Right renal pelvis (tissue), 4 donors: ENCODE data around the gene S100A5. TPM values are rescaled to one million over a fixed set of nuclear protein-coding genes. Genes with fewer than 3 reads are reported as not detected.
"Not testable (repeated sequence)": the region's sequence is repeated elsewhere in the genome, so short reads cannot be mapped to it uniquely, and the experiment has no call there.

Source experiments
- DNase-seq, 4 donors: peaks; one replicate each; pipeline ENCODE4 v3.0.0-alpha.2; 2013; ENCODE audit warnings: low read depth in 4 of 4, low spot score in 3 of 4, missing footprints in 1 of 4
- polyA plus RNA-seq, 4 donors: library from polyadenylated mRNA; unstranded; fragments of 120-200 nt; gene quantifications; one replicate each; pipeline ENCODE4 v1.2.1, GENCODE V29; 2013; ENCODE audit not compliant: insufficient read length in 4 of 4

S100A5 gene, protein sequence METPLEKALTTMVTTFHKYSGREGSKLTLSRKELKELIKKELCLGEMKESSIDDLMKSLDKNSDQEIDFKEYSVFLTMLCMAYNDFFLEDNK
- 1 to 10 TPM in 1 of 4 donors, under 1 TPM in 3; 0.70 to 1.1 (median 0.89) TPM for polyA plus RNA-seq

DNA sequence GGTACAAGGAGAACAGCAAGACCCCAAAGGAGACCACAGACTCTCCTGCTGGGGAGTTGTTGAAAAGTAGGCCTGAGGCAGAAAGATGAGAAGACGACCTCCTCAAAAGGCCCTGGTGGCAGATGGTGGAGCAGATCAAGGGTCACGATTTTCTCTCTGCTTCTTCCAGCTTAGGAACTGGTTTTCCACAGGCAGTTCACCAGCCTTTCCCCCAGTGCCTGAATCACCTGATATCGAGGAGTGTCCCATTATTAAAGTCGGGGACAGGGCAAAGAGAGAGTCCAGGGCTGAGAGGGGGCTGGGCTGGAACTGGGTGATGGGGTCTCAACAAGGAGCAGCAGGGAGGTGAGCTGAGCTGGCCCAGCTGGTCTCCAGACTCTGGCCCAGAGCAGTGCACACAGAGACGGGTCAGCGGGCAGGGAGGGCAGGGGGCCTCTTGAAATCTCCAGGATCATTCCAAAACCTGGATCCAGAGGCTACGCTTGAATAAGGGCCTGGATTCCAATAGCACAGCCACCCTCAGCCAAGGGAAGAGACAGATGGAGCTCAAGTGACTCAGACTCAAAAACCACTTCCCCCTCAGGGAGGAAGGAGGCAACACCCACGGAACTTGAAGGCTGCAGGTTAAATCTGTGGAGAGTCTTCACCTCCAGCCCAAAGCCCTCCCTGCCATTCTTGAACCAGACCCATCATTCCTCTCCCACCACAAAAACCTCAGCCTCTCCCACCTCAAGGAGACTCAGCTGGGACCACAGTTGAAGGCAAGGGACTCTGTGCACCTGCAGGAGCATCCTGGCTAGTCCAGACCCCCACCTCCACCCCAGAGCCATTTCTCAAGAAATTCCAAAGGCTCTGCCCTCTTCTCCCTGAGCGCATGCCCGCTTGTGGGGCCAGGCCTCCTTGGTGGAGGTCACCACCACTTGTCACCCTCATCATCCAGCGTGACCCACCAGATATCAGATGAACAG, at the start of gene S100A5:
Gene S100A5, minus strand, starts transcription at position 541 of the 968 bp plus-strand sequence. CDS start 743 bp downstream, outside the sequence.
- DNase-seq: no peak

DNA sequence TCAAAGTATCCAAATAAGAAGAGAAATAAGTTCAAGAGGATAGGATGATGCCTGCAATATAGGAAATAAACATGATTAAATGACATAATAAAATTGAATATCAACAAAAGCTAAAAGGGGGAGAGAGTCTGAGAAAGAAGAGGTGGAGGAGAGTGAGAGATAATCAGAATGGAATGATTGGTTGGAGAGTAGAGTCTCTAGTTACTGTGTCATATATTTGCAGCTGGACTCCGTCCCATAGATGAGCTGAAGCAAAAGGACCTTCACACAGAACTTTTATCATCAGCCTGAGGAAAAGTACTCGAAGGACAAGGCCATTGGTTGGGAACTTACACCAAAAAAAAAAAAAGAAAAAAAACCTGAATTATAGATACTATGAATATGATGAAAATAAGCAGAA, 47.7 kb upstream of the S100A5 start:
- DNase-seq: no peak

DNA sequence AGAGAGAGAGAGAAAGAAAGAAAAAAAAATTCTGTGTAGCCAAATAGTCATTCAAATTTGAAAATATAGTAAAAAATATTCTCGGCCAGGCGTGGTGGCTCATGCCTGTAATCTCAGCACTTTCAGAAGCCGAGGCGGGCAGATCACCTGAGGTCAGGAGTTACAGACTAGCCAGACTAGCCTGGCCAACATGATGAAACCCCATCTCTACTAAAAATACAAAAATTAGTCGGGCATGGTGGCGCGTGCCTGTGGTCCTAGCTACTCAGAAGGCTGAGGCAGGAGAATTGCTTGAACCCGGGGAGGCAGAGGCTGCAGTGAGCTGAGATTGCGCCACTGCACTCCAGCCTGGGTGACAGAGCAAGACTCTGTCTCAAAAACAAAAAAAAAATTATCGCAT, 47.3 kb upstream of the S100A5 start:
- DNase-seq: not testable (repeated sequence)

DNA sequence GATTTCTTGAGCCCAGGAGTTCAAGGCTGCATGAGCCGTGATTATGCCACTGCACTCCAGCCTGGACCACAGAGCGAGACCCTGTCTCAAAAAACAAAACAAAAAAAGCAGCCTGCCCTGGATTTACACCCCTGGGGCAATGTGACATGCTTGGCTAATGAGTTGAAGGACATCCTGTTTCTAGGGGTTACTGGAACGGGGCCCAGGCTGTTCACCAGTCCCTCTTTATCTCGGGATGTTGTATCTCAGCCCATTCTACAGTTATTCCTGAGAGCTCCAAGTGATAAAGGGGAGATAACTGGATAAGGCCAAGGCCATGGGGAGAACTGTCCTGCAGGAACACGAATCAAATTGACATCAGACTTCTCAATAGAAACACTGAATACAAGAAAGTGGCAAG, 46.6 kb upstream of the S100A5 start:
- no peak for DNase-seq

DNA sequence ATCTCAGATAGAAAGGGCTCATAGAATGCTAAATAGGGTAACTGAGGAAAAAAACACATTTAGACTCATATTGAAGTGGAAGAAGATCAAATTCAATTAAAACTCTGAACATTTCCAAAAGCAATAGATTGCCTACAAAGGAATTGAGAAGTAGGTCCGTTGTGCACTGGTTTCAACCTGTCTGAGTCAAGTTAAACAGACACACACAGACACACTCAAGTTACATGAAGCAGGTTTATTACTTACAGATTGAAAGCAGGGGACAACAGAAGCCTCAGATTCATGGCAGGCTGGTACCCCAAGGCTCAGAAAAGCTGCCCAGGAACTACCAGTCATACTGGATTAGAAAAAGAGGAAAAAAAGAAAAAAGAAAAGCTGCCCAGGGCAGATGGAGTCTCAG, 45.6 kb upstream of the S100A5 start:
- no peak for DNase-seq

DNA sequence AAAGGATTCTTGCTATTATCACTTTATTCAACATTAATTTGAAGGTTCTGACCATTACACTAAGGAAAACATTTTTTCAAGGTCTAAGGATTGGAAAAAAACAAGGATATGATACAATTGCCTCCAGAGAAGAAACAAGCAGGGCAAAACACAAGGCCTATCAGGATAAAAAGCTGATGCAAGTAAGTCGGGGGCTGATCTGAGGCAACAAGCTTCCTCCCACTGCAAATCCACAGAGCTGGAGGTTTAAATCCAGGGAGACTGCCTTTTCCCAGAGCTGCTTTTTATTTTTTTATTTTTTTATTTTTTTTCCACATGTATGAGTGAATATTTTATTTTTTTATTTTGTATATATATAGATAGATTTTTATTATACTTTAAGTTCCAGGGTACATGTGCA, 44.3 kb upstream of the S100A5 start:
- no peak for DNase-seq

DNA sequence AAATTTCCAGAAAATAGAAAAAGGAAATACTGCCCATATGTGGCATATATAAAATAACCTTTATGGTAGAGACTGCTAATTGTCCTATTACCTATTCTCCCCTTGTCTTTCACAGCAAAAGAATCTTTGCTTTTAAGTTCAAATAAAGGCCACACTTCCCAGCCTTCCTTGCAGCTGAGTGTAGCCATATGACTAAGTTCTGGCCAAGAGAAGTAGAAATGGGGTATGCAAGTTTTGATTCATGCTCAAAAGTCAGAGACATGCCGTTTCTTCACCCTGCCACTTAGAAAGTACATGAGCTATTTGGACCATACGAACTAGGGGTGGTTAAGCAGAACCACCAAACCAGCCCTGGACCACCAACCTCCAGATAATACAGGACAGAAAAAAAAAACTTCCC, 43.2 kb upstream of the S100A5 start:
- no peak for DNase-seq

DNA sequence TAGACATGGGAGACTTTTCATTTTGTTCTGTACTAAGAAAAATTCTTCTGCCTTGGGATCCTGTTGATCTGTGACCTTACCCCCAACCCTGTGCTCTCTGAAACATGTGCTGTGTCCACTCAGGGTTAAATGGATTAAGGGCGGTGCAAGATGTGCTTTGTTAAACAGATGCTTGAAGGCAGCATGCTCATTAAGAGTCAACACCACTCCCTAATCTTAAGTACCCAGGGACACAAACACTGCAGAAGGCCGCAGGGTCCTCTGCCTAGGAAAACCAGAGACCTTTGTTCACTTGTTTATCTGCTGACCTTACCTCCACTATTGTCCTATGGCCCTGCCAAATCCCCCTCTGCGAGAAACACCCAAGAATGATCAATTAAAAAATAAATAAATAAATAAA, 42.8 kb upstream of the S100A5 start:
- not testable (repeated sequence) for DNase-seq

DNA sequence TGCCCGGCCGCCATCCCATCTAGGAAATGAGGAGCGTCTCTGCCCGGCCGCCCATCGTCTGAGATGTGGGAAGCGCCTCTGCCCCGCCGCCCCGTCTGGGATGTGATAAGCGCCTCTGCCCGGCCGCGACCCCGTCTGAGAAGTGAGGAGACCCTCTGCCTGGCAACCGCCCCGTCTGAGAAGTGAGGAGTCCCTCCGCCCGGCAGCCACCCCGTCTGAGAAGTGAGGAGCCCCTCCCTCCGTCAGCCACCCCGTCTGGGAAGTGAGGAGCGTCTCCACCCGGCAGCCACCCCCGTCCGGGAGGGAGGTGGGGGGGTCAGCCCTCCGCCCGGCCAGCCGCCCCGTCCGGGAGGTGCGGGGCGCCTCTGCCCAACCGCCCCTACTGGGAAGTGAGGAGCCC, 42.1 kb upstream of the S100A5 start:
- DNase-seq: not testable (repeated sequence)

DNA sequence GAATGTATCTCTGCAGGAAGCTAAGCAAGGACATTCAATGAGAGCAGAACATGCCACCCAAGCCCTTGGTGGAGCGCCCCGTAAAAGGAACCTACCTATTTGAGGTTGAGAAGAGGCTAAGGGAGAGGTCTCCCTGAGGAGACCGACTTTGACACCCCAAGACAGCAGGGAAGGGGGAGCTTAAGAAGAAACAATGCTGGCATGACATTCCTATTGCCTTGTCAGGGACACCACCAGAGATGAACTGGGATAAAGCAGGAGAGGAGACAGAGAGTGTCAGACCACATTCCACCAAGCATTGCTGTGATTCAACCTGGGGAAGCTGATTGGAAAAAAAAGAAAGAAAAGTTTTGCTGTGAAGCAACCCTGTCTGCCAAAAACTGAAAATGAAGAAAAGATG, 38.2 kb upstream of the S100A5 start:
- DNase-seq: no peak

DNA sequence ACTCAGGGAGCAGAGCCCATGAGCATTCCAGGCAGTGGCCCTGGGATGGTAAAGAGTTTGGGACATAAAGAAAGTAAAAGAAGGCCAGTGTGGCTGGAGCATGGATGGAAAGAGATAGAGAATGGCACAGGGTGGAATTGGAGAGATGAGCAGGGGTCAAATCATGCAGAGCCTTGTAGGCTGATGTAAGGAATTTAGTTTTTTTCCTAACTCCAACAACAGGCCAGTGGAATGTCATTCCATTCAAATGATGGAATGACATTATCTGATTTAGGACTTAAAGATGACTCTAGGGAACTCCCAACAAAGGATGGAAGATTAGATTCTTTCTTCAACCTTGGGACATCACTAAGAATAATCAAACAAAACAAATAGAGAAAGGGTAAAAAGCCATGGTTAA, 37.8 kb upstream of the S100A5 start:
- DNase-seq: no peak

DNA sequence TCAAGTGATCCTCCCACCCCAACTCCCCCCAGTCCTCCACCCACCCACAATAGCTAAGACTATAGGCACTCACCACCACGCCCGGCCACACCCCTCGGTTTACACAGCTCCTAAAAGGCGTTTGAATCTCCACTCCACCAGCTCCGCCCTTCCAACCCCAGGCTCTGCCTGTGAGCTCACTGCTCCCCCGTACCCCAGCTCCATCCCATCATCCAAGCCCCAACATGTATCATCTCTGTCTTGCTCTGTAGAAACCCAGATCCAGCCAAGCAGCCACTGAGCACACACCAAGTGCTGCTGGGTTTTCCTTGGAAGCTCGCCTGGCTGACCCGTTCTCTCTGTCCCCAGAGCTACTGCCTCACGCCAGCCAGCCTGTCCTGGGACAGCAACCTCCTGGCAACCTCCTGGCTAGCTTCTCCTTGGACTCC, 36.9 kb upstream of the S100A5 start:
- no peak for DNase-seq

DNA sequence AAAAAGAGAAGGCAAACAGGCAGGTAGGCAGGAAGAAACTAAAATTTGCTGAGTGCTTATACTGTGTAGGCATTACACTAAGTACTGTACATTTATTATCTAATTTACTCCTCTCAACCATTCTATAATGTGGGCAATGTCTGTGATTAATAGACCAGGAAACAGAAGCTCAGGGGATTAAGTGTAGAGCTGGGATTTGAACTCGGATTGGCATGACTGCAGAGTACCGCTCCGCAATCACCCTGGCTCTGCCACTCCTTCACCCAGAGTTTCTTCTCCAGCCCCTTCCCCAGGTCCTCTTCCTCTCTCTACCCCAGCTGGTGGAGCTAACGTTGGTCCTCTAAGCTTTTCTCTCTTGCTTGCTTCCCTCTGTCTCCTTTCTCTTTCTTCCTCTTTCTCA, 36.4 kb upstream of the S100A5 start:
- DNase-seq: no peak

DNA sequence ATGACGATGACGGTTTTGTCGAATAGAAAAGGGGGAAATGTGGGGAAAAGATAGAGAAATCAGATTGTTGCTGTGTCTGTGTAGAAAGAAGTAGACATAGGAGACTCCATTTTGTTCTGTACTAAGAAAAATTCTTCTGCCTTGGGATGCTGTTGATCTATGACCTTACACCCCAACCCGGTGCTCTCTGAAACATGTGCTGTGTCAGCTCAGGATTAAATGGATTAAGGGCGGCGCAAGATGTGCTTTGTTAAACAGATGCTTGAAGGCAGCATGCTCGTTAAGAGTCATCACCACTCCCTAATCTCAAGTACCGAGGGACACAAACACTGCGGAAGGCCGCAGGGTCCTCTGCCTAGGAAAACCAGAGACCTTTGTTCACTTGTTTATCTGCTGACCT, 34.8 kb upstream of the S100A5 start:
- DNase-seq: not testable (repeated sequence)

DNA sequence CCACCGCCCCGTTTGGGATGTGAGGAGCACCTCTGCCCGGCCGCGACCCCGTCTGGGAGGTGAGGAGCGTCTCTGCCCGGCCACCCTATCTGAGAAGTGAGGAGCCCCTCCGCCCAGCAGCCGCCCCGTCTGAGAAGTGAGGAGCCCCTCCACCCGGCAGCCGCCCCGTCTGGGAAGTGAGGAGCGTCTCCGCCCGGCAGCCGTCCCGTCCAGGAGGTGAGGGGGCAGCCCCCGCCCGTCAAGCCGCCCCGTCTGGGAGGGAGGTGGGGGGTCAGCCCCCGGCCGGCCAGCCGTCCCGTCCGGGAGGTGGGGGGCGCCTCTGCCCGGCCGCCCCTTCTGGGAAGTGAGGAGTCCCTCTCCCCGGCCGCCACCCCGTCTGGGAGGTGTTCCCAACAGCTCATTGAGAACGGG, 34.4 kb upstream of the S100A5 start:
- DNase-seq: not testable (repeated sequence)

DNA sequence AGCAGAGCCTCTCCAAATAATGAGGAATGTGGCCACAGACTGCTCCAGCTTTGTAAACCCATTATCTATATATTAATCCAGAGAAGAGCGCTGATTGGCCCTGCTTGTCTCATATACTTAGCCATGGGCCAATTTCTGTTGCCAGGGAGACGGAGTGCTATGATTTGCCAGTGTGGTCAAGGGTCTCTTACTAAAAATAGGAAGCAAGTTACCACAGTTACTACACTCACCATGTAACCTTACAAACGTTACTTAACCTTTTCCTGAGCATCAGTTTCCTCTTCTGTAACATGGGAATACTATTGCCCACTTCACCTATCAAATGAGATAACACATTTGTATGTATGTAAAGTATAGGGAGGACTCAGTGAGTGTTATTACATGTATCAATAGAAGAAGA, 32.6 kb upstream of the S100A5 start:
- DNase-seq: no peak

DNA sequence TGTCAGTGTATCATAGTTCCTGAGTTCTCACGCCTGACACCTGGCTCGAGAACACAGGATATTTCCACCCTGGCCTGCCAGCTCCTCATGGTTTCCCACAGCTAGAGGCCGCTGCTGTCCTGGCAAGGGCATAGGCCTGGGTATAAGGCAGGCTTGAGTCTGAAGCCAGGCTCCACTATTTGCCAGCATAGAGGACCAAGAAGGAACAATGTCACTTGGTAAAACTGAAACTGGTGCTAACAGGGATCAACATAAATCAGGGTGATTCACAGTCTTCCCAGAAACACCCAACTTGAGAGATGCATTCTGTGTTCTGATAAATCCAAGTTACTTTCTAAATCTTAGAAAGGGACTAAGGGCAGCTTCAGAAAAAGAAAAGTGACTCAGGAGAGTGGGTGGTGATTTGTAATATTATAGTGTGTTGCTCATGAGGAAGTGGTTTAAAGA, 31.9 kb upstream of the S100A5 start:
- no peak for DNase-seq

DNA sequence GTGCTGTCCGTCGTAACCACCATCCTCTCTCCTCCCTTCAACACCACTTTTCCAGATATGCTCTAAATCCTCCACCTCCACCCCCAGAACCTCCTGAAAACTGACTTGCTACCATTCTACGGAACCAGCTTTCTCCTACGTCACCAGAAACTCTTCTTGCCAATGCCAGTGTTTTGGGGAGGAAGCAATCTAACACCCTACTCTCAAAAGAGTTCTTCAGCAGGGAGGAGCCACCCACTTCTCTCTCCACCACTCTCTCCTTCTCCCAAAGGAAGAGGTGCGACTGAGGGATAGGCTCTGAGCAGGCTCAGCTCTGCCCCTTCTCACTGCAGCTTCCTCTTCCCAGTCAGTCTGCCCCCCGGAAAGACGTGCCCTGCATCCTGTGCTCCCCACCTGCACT, 31.0 kb upstream of the S100A5 start:
- DNase-seq: no peak

DNA sequence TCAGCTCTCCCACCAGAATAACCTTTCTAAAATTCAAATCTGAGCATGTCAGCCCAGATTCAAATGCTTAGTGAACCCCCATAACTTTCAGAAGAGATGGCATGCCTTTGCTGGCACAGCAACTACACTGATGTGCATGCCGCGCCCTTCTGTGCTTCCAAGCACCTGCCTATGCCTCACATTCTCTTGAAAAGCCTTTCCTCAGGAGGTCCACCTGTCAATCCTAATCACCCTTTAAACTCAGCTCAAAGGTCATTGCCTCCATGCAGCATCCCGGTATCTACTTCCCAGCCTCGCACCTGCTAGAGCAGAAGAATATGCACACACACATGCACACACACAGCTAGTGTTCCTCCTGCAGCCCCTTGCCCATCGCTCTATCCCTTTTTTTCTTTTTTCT, 30.1 kb upstream of the S100A5 start:
- DNase-seq: no peak

DNA sequence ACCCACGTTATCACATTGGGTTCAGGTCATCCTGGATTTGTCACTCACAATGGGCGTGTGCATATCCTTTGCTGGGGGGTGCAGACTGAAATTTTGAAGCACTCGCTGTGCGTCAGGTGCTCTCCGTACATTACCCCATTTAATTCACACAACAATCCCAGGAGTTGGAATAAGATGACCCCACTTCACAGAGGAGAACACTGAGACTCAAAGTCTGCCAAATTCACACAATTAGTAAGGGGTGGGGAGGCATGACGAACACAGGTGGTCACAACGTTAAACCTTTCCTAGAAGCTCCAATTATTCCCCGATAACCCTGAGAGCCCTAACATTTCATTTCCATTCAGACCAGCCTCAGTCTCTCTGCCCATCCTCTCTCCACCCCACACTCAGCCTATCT, 28.7 kb upstream of the S100A5 start:
- no peak for DNase-seq

DNA sequence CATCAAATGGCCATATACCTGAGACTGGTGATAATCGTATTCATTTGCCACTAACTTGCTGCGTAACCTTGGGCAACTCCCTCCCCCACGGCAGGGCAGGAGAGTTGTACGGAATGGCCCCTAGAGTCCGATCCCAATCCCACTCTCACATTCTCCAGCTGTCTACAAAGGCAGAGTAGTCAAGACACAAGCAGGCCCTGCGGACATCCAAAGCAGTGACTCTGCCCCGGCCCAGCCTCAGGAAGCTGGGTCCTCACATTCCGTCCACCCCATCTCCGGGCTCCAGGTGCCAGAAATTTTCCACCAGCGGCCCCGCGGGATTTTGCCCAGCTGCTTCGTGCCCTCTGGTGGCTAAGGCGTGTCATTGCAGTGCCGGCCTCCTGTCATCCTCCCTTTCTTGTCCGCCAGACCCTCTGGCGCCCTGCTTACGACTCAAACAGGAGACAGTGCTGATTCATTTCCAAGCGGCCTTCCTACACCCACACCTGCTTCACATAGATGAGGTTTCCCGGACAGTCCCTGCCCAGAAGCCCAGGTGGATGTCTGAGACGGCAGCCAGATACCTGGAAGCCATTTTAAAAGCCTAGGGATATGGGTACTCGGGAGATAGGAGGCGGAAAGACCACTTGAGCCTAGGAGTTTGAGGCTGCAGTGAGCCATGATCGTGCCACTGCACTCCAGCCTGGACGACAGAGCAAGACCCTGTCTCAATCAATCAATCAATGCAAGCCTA, 27.8 kb upstream of the S100A5 start:
- peak; percentile 76 to 85 (median 84) for DNase-seq
